Measurements from ENCODE around the gene RSPO4.

Gene RSPO4

DNA sequence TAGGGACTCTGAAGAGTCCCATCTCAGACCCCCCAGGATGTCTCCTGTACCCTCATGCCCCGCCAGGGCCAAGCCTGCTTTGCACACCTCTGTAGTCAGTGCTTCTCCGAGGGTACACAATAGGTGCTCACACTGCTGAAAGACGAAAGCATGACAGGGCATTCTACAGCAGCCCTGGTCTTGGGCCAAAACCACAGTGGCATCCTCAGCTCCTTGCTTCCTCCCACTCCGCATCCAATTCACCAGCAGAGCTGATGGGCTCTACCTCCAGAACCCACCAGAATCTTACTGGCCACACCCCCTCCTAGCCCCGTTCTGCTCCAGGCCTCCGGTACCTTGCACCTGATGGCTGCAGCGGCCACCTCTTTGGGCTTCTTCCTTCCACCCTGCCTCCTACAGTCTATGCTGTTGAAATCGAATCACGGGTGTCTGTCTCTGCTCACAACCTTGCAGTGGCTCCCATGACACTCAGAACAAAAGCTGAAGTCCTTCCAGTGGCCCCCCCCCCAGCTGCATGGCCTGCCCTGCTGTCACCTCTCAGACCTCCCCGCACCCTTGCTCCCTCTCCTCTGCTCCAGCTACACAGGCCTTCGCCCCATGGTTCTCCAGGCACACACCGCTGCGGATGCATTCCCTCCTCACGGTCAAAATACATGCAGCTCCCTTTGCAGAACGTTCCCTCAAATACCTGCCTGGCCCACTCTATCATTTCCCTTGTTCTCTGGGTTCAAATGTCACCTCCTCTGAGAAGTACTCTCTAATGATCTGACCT lies 87.2 kb downstream of the RSPO4 start:
- DNase-seq (ENCODE audit: low read depth), result no peak

DNA sequence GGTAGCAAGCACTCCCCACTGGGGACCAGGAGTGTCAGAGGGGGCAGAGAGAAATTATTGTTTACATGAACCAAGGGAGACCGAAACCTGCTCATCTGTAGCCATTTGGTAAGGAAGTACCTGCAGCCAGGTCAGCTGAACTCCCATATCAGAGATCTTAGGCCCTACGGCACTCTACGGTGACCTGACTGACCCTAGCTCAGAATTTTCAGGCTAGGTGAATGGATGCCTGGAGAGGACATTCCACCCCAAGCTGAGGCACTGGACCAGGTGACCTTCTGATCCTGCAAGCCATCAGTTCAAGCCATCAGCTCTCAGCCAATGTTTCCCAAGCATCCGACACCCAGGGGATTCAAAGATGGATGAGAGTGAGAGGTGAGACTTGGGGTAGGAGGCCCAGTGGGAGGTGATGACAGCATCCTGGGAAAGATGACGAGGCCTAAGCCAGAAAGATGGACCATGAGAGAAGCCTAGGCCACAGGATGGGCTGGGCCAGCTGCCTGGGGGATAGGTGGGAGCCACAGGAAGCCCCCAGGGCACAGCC lies 88.7 kb downstream of the RSPO4 start:
- no peak for DNase-seq (ENCODE audit: low read depth)
- TF ChIP-seq, protein P1, sequence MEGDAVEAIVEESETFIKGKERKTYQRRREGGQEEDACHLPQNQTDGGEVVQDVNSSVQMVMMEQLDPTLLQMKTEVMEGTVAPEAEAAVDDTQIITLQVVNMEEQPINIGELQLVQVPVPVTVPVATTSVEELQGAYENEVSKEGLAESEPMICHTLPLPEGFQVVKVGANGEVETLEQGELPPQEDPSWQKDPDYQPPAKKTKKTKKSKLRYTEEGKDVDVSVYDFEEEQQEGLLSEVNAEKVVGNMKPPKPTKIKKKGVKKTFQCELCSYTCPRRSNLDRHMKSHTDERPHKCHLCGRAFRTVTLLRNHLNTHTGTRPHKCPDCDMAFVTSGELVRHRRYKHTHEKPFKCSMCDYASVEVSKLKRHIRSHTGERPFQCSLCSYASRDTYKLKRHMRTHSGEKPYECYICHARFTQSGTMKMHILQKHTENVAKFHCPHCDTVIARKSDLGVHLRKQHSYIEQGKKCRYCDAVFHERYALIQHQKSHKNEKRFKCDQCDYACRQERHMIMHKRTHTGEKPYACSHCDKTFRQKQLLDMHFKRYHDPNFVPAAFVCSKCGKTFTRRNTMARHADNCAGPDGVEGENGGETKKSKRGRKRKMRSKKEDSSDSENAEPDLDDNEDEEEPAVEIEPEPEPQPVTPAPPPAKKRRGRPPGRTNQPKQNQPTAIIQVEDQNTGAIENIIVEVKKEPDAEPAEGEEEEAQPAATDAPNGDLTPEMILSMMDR (IDR thresholded peaks at IDR 0.05; ENCODE audit: low read length, missing control alignments), result no peak
- no peak overlapping the region for H3K4me3 ChIP-seq (replicated peaks; ENCODE audit: low read depth, low read length)

More for the DNA sequence above, 87.2 kb downstream of the RSPO4 start:
- TF ChIP-seq, protein P1 (IDR thresholded peaks at IDR 0.05; ENCODE audit: low read length, missing control alignments), result no peak
- H3K4me3 ChIP-seq (replicated peaks; ENCODE audit: low read depth, low read length), result no peak overlapping the region

DNA sequence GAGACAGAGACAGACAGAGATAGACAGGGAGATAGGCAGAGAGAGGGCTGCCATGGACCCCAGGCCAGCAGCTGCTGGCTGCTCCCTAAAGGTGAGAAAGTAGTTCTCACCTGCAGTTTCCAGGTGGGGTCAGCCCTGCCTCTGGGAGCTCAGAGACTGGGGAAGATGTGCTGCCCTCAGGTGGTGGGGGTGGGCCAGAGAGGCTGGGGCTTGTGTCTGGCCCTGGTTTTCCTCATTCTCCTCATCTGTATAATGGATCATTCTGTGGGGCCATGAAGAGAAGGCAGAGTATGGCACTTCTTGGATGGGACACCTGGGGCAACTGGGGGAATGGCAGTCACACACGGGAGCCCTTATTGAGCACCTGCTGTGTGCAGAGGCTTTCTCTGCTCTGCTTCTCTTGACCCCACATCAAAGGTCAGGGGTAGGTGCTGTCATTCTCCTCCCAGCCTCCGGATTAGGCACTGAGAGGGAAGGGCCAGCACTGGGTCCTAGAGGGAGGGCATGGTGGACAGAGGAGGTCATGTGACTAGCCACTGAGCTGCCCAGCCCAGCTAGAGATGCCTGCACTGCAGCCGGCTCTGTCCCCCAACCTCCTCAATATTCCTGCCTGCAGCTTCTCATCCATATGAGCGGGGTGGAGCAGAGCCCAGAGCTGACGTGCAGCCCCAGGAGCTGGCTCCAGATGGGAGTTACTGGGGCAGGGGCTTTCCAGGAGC lies 90.1 kb downstream of the RSPO4 start:
- no peak for DNase-seq (ENCODE audit: low read depth)
- no peak overlapping the region for H3K4me3 ChIP-seq (replicated peaks; ENCODE audit: low read depth, low read length)
- TF ChIP-seq, protein P1 (IDR thresholded peaks at IDR 0.05; ENCODE audit: low read length, missing control alignments), result no peak

DNA sequence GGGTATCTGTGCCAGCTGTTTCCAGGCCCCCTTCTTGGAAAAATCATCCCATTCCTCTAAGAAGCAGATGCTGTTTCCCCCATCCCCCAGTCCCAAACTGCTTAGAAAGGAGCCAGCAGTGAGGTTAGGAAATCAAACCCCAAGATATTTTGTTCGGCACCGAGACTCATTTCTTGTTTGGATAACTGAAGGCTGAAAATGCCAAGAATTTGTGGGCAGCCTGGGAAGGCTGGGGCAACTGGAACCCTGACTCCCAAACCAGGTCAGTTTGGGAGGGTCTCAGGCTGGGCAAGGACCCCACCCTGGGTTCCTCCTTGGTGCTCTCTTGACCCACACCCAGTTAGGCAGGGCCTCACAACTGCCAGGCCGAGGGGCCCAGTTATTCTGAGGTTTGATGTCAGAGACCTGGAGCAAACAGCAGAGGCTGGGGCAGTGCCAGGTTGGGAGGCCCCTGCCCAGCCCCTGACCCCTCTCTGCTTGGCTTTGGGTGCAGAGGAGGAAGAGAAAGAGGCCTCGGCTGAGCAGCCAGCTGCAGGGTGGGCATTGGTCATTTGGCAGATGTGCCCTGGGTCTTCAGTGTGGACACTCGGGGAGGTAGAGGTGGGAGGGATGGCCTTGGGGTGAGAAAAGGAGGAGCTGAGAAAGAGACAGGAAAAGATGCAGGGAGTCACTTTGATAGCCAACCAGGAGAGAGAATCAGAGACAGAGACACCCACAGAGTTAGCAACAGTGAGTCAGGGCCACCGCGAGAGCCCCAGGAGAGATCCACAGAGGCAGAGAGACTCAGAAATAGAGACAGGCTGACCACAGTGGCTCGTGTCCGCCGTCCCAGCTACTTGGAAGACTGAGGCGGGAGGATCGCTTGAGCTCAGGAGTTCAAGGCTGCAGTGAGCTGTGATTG lies 91.0 kb downstream of the RSPO4 start:
- TF ChIP-seq, protein P1 (IDR thresholded peaks at IDR 0.05; ENCODE audit: low read length, missing control alignments), result no peak
- no peak for DNase-seq (ENCODE audit: low read depth)
- H3K4me3 ChIP-seq (replicated peaks; ENCODE audit: low read depth, low read length), result no peak overlapping the region

DNA sequence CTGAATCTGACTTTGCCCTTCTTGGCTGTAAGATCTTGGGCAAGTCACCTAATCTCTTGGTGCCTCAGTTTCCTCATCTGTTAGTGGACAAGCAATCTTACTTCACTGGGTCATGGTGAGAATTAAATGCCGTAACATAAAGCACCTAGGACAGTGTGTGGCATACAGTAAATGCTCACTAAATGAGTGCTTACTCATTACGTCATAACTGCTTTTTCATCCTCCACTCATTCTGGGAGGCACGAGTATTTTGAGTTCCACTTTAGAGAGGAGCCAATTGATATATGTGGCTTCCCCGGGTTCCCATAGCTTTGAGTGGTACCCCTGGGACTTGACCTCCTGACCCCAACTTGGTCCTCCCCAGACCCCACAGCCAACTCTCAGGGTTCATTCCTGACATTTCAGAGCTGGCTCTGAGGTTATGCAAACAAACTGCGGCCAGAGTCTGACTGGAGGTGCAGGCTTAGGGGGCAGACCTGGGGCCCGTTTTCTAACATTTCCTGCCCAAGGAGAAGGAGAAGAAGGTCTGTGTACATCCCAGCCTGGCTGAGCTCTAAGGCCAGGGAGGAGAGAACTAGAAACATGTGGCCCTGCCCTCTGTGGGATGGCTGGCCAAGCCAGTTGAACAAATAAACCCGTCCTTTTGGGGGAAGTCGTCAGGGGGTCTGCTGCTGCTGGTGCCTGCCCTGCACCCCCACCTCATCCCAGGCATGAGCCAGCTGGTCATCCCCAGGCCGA lies 91.8 kb downstream of the RSPO4 start:
- no peak overlapping the region for H3K4me3 ChIP-seq (replicated peaks; ENCODE audit: low read depth, low read length)

More for the DNA sequence above, 91.8 kb downstream of the RSPO4 start:
- TF ChIP-seq, protein P1 (IDR thresholded peaks at IDR 0.05; ENCODE audit: low read length, missing control alignments), result no peak
- DNase-seq (ENCODE audit: low read depth), result no peak
